Peyer's patch (tissue), 4 donors: ENCODE measurements around the gene ABCB8. TPM values are rescaled to one million over a fixed set of nuclear protein-coding genes. Genes with fewer than 3 reads are reported as not detected.

ENCODE experiments used
- DNase-seq, 3 donors: peaks; one replicate each; pipeline ENCODE4 v3.0.0-alpha.2; 2017 to 2019
- H3K27ac ChIP-seq, 4 donors: fragments of 200-600 bp; sonication (generic); one replicate each; pipeline ENCODE4 v1.5.1; 2016 to 2019
- H3K27me3 ChIP-seq, 2 donors: fragments of 200-600 bp; sonication (generic); one replicate each; pipeline ENCODE4 v1.5.1; 2019
- H3K36me3 ChIP-seq, 3 donors: fragments of 200-600 bp; sonication (generic); one replicate each; pipeline ENCODE4 v1.5.1; 2016 to 2019
- H3K4me1 ChIP-seq, 4 donors: fragments of 200-600 bp; sonication (generic); one replicate each; pipeline ENCODE4 v1.5.1; 2016 to 2019
- H3K4me3 ChIP-seq, 4 donors: fragments of 200-600 bp; sonication (generic); 1 replicate in 3 of 4; 2 replicates in 1 of 4; pipeline ENCODE4 v1.5.1; 2016 to 2019; ENCODE audit warnings: mild to moderate bottlenecking in 1 of 4
- H3K9me3 ChIP-seq, 4 donors: fragments of 200-600 bp; sonication (generic); one replicate each; pipeline ENCODE4 v1.5.1; 2016 to 2019; ENCODE audit warnings: mild to moderate bottlenecking in 1 of 4
- CTCF ChIP-seq, 6 experiments: fragments of 450-650 bp in 4 of 6; fragments of 200-600 bp in 2 of 6; sonication (generic) in 1 of 6; IDR thresholded peaks; one replicate each; pipeline ENCODE4 v1.5.1; 2017 to 2019; ENCODE audit warnings: antibody characterized with exemption in 6 of 6, mild to moderate bottlenecking in 3 of 6, moderate library complexity in 1 of 6
- POLR2A ChIP-seq, 2 donors: fragments of 450-650 bp; IDR thresholded peaks; one replicate each; pipeline ENCODE4 v1.5.1; 2017; ENCODE audit warnings: antibody characterized with exemption in 2 of 2, mild to moderate bottlenecking in 2 of 2, moderate library complexity in 2 of 2
- total RNA-seq, 4 donors: library from RNA; depleted of rRNA; stranded (reverse); fragments of >200 nt; gene quantifications; one replicate each; pipeline ENCODE4 v1.1.0, GENCODE V29; 2016

The ABCB8 gene
- total RNA-seq, 4 donors from 2014 or later = 23.1 to 79.7 (median 42.7) TPM

DNA sequence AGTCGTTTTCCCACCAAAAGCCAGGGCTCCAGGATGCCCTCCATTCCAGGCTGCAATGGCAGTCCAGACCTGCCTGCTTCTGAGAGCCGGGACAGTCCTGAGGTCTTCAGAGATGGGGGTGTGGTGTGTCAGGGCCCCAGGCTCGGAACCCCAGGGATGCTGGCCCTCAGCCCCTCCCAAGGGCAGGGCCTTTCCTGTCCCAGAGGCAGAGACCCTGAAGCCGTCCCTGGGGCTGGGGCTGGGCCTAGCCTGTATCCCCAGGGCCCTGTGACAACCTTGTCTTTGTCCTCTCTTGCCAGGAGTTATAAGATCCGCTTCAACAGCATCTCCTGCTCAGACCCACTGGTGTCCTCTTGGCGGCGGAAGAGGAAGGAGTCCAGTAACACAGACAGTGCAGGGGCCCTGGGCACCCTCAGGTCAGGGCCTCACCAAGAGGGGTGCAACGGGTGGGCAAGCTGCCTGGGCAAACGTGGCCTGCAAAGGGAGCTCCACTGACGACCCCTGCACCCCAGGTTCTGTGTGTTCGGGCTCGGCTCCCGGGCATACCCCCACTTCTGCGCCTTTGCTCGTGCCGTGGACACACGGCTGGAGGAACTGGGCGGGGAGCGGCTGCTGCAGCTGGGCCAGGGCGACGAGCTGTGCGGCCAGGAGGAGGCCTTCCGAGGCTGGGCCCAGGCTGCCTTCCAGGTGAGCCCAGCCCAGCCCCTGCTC is 21.5 kb upstream of the ABCB8 start:
- Histone ChIP-seq H3K27me3 (no peaks in the 10 kb centered on the region), H3K4me3 (no peak overlapping the region), H3K27ac (no peak overlapping the region), H3K9me3 (no peaks in the 10 kb centered on the region), H3K36me3 (no peaks in the 10 kb centered on the region), H3K4me1 (peaks cover 0 to 5% (median 0%) of the 10 kb centered on the region in 4 donors)
- TF ChIP-seq POLR2A (IDR thresholded peaks at IDR 0.05) (no peak), CTCF (IDR thresholded peaks at IDR 0.05) (no peak)
- DNase-seq = no peak

- Histone ChIP-seq H3K27me3 (no peaks in the 10 kb centered on the region), H3K27ac (peak overlapping the region in 3 of 4 donors; percentile 5 to 66 (median 49)), H3K4me3 (no peak overlapping the region), H3K9me3 (no peaks in the 10 kb centered on the region), H3K36me3 (no peaks in the 10 kb centered on the region), H3K4me1 (peaks cover 0 to 11% (median 0%) of the 10 kb centered on the region in 4 donors)
- DNase-seq = no peak
- TF ChIP-seq POLR2A (IDR thresholded peaks at IDR 0.05) (no peak), CTCF (IDR thresholded peaks at IDR 0.05) (no peak)
These were observed 20.8 kb upstream of the ABCB8 start for GRCh38 chr7:151007469-151007898.

GRCh38 chr7:151008143-151008510 is 20.1 kb upstream of the ABCB8 start:
- H3K4me1 ChIP-seq = peaks cover 0 to 17% (median 0%) of the 10 kb centered on the region in 4 donors
- H3K27me3 ChIP-seq = no peaks in the 10 kb centered on the region
- H3K9me3 ChIP-seq = no peaks in the 10 kb centered on the region
- peak overlapping the region; percentile 17 to 39 (median 30) for H3K4me3 ChIP-seq
- peak in 1 of 3 donors; percentile 38 for DNase-seq
- H3K36me3 ChIP-seq = no peaks in the 10 kb centered on the region
- no peak for TF ChIP-seq POLR2A (IDR thresholded peaks at IDR 0.05)
- H3K27ac ChIP-seq = peak overlapping the region in 3 of 4 donors; percentile 39 to 66 (median 49)

- H3K27me3 ChIP-seq = no peaks in the 10 kb centered on the region
- peaks cover 0 to 23% (median 3%) of the 10 kb centered on the region in 4 donors for H3K4me1 ChIP-seq
- peak; percentile 70 to 85 (median 82) for DNase-seq
- TF ChIP-seq CTCF (IDR thresholded peaks at IDR 0.05) (peak; percentile 57 to 82 (median 72)), POLR2A (IDR thresholded peaks at IDR 0.05) (no peak)
- no peaks in the 10 kb centered on the region for H3K36me3 ChIP-seq
- peak overlapping the region in 3 of 4 donors; percentile 39 to 66 (median 49) for H3K27ac ChIP-seq
- H3K9me3 ChIP-seq = no peaks in the 10 kb centered on the region
- peak overlapping the region; percentile 17 to 39 (median 30) for H3K4me3 ChIP-seq
These were observed 19.5 kb upstream of the ABCB8 start for GRCh38 chr7:151008511-151009323.

DNA sequence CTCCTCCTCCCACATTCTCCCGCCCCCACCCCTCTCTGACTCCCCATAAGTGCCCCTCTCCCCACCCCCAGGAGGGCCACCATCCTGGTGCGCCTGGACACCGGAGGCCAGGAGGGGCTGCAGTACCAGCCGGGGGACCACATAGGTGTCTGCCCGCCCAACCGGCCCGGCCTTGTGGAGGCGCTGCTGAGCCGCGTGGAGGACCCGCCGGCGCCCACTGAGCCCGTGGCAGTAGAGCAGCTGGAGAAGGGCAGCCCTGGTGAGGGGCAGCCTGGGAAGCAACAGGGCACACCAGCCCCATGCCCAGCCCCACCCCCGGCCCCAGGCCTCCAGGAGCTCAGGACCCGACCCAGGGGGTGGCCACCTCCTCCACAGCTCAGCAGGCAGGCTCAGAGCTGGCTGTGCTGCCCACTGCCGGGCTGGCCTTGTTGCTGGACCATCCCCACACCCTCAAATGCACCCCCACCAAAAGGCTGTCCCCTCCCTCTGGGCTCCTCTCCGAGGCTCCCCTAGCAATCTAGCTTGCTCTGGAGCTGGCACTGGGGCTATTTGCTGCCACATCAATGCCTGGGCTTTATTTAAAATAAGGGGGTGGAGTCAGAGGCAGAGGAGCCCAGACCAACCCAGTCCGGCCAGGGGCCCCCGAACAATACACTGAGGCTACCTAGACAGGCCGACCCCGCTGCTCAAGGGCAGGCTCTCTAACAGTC is 18.8 kb upstream of the ABCB8 start:
- Histone ChIP-seq H3K36me3 (no peaks in the 10 kb centered on the region), H3K27me3 (no peaks in the 10 kb centered on the region), H3K4me3 (no peak overlapping the region), H3K4me1 (peaks cover 0 to 30% (median 3%) of the 10 kb centered on the region in 4 donors), H3K27ac (peak overlapping the region in 1 of 4 donors; percentile 66), H3K9me3 (no peaks in the 10 kb centered on the region)
- DNase-seq = no peak
- no peak for TF ChIP-seq POLR2A (IDR thresholded peaks at IDR 0.05)
- TF ChIP-seq CTCF (IDR thresholded peaks at IDR 0.05) = no peak
